KMS-11 (cell line): ENCODE results near the gene WFIKKN2.

Experiments used
- H2AFZ ChIP-seq: fragments of 200-600 bp; sonication (generic); 2 replicates; pipeline ENCODE4 v1.6.1; 2016; ENCODE audit warnings: antibody characterized with exemption, mixed run types, low read depth
- H3K27ac ChIP-seq: fragments of 200-600 bp; sonication (generic); 2 replicates; pipeline ENCODE4 v1.6.1; 2016; ENCODE audit warnings: mild to moderate bottlenecking, mixed run types
- H3K27me3 ChIP-seq: fragments of 200-600 bp; sonication (generic); 2 replicates; pipeline ENCODE4 v1.6.1; 2017; ENCODE audit warnings: mild to moderate bottlenecking, low read depth, mixed run types, moderate library complexity; ENCODE audit not compliant: insufficient read depth
- H3K36me3 ChIP-seq: fragments of 200-600 bp; sonication (generic); 2 replicates; pipeline ENCODE4 v1.6.1; 2017; ENCODE audit warnings: mild to moderate bottlenecking, mixed run types; ENCODE audit not compliant: insufficient read depth
- H3K4me1 ChIP-seq: fragments of 200-600 bp; sonication (generic); 2 replicates; pipeline ENCODE4 v1.6.1; 2016; ENCODE audit warnings: mild to moderate bottlenecking, low read depth, mixed run types; ENCODE audit not compliant: poor library complexity, severe bottlenecking
- H3K4me2 ChIP-seq: fragments of 200-600 bp; sonication (generic); 2 replicates; pipeline ENCODE4 v1.7.0; 2016; ENCODE audit warnings: mild to moderate bottlenecking, mixed run types
- H3K4me3 ChIP-seq: fragments of 200-600 bp; sonication (generic); IDR thresholded peaks from 2 replicates; pipeline ENCODE4 v1.6.1; 2017; ENCODE audit warnings: low read depth, low read length, mixed read lengths; ENCODE audit not compliant: insufficient read depth
- H3K79me2 ChIP-seq: fragments of 200-600 bp; sonication (generic); 2 replicates; pipeline ENCODE4 v1.6.1; 2016; ENCODE audit warnings: low read depth, mixed run types; ENCODE audit not compliant: insufficient read depth
- H3K9ac ChIP-seq: fragments of 200-600 bp; sonication (generic); 2 replicates; pipeline ENCODE4 v1.6.1; 2016; ENCODE audit warnings: mild to moderate bottlenecking, mixed run types
- H4K20me1 ChIP-seq: fragments of 200-600 bp; sonication (generic); 2 replicates; pipeline ENCODE4 v1.6.1; 2016; ENCODE audit warnings: mild to moderate bottlenecking, mixed run types; ENCODE audit not compliant: insufficient read depth
- TF ChIP-seq, protein P1 (sequence below): fragments of 200-600 bp; sonication (generic); conservative IDR thresholded peaks from 2 replicates; pipeline ENCODE4 v1.6.1; 2017; ENCODE audit warnings: low read depth, mild to moderate bottlenecking, antibody characterized with exemption, low read length, moderate library complexity, mixed read lengths

The WFIKKN2 gene

DNA sequence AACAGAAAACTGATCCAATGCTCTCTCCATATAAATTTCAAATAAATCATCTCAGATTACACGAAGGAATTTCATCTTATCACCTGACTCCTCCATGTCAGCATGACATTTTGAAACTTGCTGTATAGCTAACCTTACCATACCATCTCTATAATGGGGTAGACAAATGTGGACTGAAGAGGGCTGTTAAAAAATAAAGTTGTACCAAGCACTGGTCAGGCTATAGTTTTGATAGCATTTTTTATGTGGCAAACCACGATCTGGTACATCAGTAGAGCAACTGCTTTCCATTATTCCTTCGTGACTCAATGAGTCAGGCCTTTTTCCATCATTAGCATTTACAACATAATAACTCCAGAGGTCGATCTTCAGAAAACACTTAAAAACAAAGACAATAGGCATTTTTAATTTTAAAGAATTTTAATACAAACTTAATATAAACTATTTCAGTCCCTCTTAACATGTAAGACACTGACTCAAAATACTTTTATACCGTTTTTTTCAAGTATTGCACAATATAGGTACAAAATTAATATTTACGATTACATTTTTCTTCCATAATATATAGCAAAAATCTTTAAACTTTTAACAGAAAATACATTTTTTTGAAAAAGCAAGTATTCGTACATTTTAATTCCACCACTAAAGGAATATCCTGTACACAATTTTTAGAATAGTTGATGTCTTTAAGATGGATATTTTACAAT is 26.6 kb downstream of the WFIKKN2 start:
- Histone ChIP-seq H2AFZ (no peak overlapping the region), H3K36me3 (peaks cover 9% of the 10 kb centered on the region; the same call in 1 of the 2 replicates), H3K9ac (no peak overlapping the region), H4K20me1 (no peaks in the 10 kb centered on the region), H3K27me3 (no peaks in the 10 kb centered on the region), H3K79me2 (peaks cover 36% of the 10 kb centered on the region), H3K4me2 (no peak overlapping the region), H3K27ac (no peak overlapping the region), H3K4me1 (peaks cover 24% of the 10 kb centered on the region), H3K4me3 (no peak overlapping the region)
- TF ChIP-seq, protein P1, sequence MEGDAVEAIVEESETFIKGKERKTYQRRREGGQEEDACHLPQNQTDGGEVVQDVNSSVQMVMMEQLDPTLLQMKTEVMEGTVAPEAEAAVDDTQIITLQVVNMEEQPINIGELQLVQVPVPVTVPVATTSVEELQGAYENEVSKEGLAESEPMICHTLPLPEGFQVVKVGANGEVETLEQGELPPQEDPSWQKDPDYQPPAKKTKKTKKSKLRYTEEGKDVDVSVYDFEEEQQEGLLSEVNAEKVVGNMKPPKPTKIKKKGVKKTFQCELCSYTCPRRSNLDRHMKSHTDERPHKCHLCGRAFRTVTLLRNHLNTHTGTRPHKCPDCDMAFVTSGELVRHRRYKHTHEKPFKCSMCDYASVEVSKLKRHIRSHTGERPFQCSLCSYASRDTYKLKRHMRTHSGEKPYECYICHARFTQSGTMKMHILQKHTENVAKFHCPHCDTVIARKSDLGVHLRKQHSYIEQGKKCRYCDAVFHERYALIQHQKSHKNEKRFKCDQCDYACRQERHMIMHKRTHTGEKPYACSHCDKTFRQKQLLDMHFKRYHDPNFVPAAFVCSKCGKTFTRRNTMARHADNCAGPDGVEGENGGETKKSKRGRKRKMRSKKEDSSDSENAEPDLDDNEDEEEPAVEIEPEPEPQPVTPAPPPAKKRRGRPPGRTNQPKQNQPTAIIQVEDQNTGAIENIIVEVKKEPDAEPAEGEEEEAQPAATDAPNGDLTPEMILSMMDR = no peak

DNA sequence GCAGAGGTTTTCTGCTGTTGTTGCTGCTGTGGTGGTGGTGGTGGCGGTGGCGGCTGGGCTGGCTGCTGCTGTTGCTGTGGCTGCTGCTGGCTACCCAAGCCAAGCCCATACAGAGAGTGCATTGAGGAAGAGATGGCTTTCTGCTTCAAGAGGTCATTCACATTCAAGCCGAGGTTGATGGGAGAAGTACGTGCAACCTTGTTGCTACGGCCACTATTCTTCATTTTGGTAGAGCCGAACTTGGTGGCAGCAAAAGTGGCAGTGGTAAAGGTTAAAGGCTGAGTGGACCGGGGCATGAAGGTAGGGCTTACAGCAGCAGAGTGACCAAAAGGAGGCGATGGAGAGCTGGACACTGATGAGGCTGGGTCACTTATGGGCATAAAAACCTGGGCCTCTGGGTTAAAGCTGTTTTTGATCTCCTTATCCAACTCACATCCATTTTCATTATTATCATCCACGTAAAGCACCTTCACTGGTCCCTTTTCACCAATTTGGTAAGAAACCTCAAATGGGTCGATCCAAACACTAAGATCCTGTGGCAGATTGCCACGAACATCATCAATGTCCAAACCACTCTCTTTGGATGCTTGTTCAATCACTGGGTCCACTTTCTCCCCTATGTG is 27.9 kb downstream of the WFIKKN2 start:
- Histone ChIP-seq H3K27ac (no peak overlapping the region), H3K36me3 (peaks cover 9% of the 10 kb centered on the region; the same call in 1 of the 2 replicates), H3K27me3 (no peaks in the 10 kb centered on the region), H2AFZ (no peak overlapping the region), H3K4me1 (peaks cover 29% of the 10 kb centered on the region), H3K4me3 (no peak overlapping the region), H4K20me1 (no peaks in the 10 kb centered on the region), H3K4me2 (peak overlapping the region; percentile 61), H3K79me2 (peaks cover 36% of the 10 kb centered on the region), H3K9ac (no peak overlapping the region)
- TF ChIP-seq, protein P1 = peak; percentile 58

DNA sequence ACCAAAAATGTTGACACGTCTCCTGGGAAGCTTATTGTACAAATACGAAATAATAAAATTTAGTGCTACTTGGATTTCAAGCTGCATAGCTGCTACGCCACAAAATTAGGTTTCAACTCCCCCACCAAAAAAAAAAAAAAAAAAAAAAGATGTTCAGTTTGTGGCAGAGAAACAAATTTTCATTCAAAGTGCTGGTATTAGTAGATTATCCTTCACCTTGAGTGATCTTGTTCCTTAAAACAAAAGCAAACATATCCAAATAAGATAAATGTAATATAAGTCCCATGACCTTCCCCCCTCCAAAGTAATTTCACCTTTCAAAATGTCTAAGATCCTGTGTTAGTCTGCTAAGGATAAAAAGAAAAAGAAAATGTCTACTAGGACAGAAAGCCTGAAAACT is 28.5 kb downstream of the WFIKKN2 start:
- Histone ChIP-seq H3K4me2 (peak overlapping the region; percentile 61), H3K36me3 (peaks cover 9% of the 10 kb centered on the region; the same call in 1 of the 2 replicates), H3K9ac (no peak overlapping the region), H3K79me2 (peaks cover 36% of the 10 kb centered on the region), H4K20me1 (no peaks in the 10 kb centered on the region), H2AFZ (no peak overlapping the region), H3K4me1 (peaks cover 35% of the 10 kb centered on the region), H3K4me3 (no peak overlapping the region), H3K27me3 (no peaks in the 10 kb centered on the region), H3K27ac (peak overlapping the region; percentile 96; the same call in 1 of the 2 replicates)
- TF ChIP-seq, protein P1 = no peak

DNA sequence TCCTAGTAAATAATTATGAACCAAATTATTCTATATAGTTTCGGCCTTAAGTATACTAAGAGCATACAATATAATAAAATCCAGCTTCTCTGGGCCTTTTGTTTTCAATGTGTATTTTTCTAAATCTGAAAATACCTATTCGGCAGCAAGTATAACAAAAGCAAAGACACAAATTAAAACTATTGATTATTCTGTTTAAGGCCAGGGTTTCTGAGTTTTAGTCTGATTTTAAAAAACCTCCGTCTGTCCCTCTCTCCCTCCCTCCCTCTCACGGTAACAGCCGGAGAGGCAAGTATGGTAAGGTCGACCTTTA is 29.3 kb downstream of the WFIKKN2 start:
- no peak overlapping the region for H3K4me3 ChIP-seq
- peaks cover 9% of the 10 kb centered on the region; the same call in 1 of the 2 replicates for H3K36me3 ChIP-seq
- peaks cover 36% of the 10 kb centered on the region for H3K79me2 ChIP-seq
- peak overlapping the region; percentile 61 for H3K4me2 ChIP-seq
- no peak overlapping the region; the same call in 1 of the 2 replicates for H2AFZ ChIP-seq
- peak overlapping the region; percentile 96; the same call in 1 of the 2 replicates for H3K27ac ChIP-seq
- H3K27me3 ChIP-seq = no peaks in the 10 kb centered on the region
- H4K20me1 ChIP-seq = no peaks in the 10 kb centered on the region
- TF ChIP-seq, protein P1 = no peak
- H3K9ac ChIP-seq = peak overlapping the region; percentile 63; the same call in 1 of the 2 replicates
- H3K4me1 ChIP-seq = peaks cover 36% of the 10 kb centered on the region
